GM18502 (cell line): ENCODE measurements around the gene HLA-DMA.

ENCODE experiments used
- ATAC-seq: cut with Tn5 transposase; IDR thresholded peaks from one replicate; pipeline ENCODE4 v1.9.1; 2021; ENCODE audit warnings: mild to moderate bottlenecking; ENCODE audit not compliant: unreplicated experiment, poor library complexity

The HLA-DMA gene

DNA sequence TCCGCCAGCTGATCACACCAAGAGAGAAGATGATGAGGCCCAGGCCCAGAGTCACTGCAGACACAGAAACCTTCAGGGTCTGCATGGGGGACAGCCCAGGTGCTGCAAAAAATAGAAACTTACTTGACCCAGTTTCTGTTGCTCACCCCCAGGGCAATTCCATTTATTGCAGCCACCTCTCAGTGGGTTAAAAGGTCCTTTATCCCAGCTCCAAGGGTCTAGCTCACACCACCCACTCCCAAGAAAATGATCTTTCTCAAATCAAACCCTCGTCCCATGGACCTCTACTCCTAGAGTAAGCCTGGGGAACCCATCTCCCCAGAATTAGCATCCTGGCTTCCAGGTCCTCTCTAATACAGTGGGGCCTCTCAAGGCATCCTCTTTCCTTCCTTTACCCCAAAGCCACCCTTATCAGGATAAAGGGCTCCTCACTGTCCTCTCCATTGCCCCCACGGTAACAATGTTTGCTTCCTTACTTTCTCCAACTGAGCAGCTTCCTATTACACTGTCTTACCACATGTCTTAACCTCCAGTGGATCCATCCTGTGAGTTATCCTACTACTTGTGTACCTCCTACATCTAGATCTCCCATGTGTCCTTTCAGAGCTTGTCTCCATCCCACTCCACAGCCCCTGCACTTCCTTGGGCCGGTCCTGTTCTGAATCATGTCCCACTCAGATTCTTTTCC lies 17.2 kb downstream of the HLA-DMA start:
- no peak for ATAC-seq

DNA sequence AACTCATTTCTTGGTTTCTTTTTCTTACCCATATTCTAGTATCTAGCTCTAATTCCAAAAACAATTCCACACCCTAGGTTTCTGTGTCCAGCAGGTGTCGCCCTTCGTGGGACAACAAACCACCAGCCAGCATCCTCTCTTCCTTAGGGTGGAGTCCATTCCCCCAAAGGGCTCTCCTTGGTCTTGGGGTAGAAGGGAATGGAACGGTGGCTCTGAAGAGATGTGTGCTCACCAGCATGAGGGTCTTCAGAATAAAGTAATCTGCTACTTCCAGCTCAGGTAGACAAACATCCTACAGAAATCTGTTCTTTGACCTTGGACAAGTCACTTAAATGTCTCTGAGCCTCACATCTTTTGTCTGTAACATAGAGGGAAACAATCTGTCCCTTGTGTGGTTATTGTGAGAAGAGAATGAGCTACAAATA lies 19.2 kb downstream of the HLA-DMA start:
- ATAC-seq = no peak

DNA sequence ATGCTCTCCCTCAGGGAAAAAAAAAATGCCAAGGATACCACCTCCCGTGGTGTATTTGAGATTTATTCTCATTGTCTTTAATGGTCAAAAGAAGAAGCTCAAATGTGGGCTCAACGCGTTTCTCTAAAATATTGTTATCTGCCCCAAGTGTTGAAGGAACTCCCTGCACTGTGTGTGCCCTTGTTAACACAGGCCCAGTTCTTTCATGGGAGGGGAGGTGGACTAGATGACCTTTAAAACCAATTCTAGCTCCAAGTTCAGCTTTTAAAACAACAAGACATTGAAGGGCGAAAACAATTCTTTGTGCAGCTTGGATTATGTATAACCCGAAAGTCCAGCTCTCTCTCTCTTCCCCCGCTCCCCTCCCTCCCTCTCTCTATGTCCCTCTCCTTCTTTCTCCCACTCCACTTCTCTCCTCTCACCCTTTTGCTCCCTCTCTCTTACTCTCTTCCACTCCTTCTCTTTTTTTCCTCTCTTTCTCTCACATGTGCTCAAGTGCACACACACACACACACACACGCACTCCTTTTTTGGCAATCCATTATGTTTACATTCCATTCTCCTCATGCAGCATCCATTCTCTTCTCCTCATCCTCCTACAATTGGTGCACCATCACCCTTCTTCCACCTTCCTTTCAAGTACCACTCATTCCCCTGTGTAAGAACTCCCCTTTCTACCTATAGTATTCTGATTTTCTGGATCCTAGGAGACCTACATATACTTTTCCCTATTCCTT lies 20.6 kb downstream of the HLA-DMA start:
- ATAC-seq = no peak

DNA sequence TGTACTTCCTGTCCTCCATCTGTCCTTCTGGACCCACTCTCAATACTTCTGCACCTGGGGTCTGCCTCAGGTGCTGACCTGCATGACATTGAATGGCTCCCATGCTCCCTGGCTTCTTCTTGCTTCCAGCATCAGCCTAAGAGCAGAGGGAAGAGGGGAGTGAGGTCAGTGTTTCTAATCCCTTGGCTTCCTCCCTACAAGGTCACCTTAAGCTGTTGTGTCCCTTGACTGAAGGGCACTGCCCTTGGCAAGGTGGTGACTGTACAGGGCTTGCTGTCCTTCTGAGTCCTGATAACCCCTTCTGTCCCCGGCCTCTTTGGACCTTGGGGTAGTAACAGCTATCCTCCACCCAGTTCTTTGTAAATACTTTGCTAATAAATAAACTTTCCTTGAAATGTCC lies 21.7 kb downstream of the HLA-DMA start:
- no peak for ATAC-seq

DNA sequence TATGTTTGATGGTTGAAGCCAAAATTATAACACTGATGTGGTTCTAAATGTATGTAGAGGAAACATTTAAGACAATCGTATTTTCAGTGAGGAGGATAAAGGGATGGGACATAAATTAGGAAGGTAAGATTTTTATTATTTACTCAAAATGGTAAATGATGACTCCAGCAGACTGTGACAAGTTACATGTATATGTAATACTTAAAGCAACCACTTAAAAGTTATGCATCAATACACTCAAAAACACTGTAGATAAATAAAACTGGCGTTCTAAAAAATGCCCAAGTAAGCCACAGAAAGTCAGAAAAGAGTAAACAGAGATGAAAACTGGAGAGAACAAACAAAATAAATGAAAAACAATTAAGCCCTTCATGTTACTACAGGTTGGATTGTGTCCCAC lies 30.8 kb downstream of the HLA-DMA start:
- ATAC-seq = no peak

DNA sequence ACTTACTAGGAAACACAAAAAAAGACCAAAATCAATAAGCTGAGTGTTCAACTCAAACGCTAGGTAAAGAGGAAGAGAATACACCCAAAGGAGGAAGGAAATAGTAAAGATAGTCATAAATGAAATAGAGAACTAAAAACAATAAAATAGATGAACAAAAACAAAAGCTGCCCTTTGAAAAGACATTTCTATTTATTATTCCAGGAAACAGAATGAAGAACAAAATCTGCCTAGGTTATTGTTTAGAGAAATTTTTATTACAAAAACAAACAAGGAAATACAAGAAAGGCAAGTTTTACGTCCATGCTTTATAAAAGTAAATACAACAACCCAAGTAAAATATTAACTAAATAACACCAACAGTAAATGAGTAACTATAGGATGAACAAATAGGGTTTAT lies 32.2 kb downstream of the HLA-DMA start:
- no peak for ATAC-seq

DNA sequence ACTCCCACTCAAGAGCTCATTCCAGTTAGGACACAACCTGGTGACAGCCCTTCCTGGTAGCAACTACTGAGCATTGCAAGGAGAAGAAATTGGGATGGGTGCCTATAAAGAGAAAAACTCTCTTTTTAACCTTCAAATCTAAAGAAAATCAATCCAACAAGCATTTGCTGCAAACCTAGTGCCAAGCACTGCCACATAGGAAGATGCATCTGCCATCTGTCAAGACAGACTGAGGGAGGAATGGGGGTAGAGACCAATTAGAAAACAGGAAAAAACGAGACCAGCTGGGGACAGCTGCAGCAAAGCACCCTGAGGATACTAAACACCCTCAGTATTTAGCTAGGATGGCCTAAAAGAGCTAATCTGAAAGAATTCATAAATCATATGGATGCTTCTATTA lies 39.9 kb downstream of the HLA-DMA start:
- ATAC-seq = no peak

DNA sequence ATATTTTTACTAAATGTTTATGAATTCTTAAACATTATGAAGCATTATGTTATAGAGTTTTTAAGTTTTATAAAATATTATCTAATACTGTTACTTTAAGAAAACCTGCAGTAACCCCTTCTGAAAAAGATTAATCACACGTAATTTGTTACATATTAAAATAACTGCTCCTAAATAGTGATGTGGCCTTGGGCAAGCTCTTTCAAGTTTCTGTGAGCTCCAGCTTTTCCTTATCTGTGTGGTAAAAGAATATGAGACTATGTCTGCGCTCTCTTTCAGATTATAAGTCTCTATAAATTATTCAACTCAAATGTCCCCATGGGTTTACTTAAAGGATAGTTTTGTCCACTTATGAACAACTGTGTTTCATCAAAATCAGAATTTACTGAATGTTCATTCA lies 44.0 kb downstream of the HLA-DMA start:
- no peak for ATAC-seq

DNA sequence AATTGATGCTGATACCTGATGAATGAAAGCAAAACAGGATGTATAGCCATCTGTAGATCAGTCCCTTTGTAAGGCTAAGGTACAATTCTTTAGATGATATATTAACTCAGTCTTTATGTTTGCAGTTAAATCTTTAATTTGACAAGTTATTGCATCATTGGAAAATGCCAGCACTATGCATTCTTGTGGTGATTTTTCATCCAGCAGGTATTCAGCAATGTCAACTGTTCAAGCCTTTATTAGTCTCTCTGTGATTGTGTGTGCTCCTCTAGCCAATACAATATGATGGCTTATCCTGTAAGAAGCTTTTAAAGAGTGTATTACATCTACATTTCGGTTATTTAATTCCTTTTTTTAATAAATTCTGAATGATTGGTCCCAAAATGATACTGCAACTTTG lies 46.4 kb downstream of the HLA-DMA start:
- ATAC-seq = no peak

DNA sequence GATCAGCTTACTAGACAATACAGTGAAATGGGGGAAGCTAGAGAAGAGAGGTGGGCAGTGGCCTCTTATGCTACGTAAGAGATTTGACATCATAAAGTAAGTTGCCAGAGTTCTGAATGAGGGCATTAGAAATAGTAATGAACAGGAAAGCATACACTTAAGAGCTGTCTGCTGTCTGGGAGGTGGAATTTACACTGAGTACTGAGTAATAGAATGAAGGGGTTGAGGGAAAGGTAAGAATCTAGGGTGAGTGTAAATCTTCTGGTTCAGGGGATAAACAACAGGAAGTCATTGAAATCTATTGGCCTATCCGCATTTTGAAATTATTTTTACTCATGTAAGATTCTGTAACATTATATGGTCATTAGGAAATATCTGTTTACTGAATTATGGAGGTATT lies 47.8 kb downstream of the HLA-DMA start:
- no peak for ATAC-seq

DNA sequence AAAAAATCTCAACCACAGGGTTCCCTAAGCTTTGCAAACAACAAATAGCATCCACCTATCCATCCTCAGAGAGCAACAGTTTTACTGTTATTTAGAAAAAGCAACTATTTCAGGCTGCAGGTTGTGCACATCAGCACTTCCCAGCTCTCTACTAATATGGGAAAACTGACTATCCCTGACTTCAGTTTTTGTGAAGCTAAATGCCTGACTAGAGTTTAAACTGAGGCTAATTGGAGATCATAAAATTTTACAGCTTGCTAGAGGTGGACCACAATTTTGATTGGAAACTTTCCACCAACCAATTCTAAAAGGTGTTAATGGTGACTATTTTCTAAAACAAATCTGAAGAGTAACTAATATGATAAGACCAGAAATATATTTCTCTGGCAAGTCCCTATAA lies 48.9 kb downstream of the HLA-DMA start:
- ATAC-seq = no peak
